ENCODE data around the gene SUSD4.
"Not testable (repeated sequence)": the region's sequence is repeated elsewhere in the genome, so short reads cannot be mapped to it uniquely, and the experiment has no call there.

SUSD4 gene

GRCh38 chr1:223363856-223364684 is at the start of gene SUSD4:
SUSD4 (minus strand) TSS chr1:223364176; CDS start chr1:223363425, 751 bp downstream.
- DNase-seq, result peak; percentile 93

- DNase-seq, result no peak
These were observed 49.2 kb upstream of the SUSD4 start for GRCh38 chr1:223413216-223413615.

GRCh38 chr1:223411710-223412109 is 47.7 kb upstream of the SUSD4 start:
- no peak for DNase-seq

GRCh38 chr1:223411309-223411708 is 47.3 kb upstream of the SUSD4 start:
- no peak for DNase-seq

GRCh38 chr1:223410036-223410435 is 46.1 kb upstream of the SUSD4 start:
- DNase-seq, result no peak

- no peak for DNase-seq
These were observed 41.5 kb upstream of the SUSD4 start for GRCh38 chr1:223405507-223405906.

GRCh38 chr1:223403184-223403815 is 39.3 kb upstream of the SUSD4 start:
- peak; percentile 49 for DNase-seq

- no peak for DNase-seq
These were observed 38.8 kb upstream of the SUSD4 start for GRCh38 chr1:223402790-223403142.

- DNase-seq, result no peak
These were observed 38.2 kb upstream of the SUSD4 start for GRCh38 chr1:223401873-223402789.

GRCh38 chr1:223399393-223399792 is 35.4 kb upstream of the SUSD4 start:
- DNase-seq, result not testable (repeated sequence)

GRCh38 chr1:223394706-223395105 is 30.7 kb upstream of the SUSD4 start:
- DNase-seq, result no peak

- DNase-seq, result no peak
These were observed 30.3 kb upstream of the SUSD4 start for GRCh38 chr1:223394242-223394641.

GRCh38 chr1:223393275-223394214 is 29.6 kb upstream of the SUSD4 start, which contains the start of gene CCDC185:
CCDC185 (plus strand) TSS chr1:223393415; CDS start chr1:223393476, 61 bp downstream.
- DNase-seq, result peak; percentile 17

- no peak for DNase-seq
These were observed 26.6 kb upstream of the SUSD4 start for GRCh38 chr1:223390618-223391017.

GRCh38 chr1:223386013-223386412 is 22.0 kb upstream of the SUSD4 start:
- DNase-seq, result no peak

GRCh38 chr1:223378754-223379153 is 14.8 kb upstream of the SUSD4 start:
- peak; percentile 3 for DNase-seq

- DNase-seq, result no peak
These were observed 10.2 kb upstream of the SUSD4 start for GRCh38 chr1:223374064-223374610.

GRCh38 chr1:223364685-223365382 is 858 bp upstream of the SUSD4 start:
- DNase-seq, result peak; percentile 27

- peak; percentile 55 for DNase-seq
These were observed 720 bp downstream of the SUSD4 start for GRCh38 chr1:223363057-223363855.

- no peak for DNase-seq
These were observed 5.2 kb downstream of the SUSD4 start for GRCh38 chr1:223358826-223359225.
